Measurements from ENCODE around the gene HAAO.
"Not testable (repeated sequence)": the region's sequence is repeated elsewhere in the genome, so short reads cannot be mapped to it uniquely, and the experiment has no call there.

HAAO gene

DNA sequence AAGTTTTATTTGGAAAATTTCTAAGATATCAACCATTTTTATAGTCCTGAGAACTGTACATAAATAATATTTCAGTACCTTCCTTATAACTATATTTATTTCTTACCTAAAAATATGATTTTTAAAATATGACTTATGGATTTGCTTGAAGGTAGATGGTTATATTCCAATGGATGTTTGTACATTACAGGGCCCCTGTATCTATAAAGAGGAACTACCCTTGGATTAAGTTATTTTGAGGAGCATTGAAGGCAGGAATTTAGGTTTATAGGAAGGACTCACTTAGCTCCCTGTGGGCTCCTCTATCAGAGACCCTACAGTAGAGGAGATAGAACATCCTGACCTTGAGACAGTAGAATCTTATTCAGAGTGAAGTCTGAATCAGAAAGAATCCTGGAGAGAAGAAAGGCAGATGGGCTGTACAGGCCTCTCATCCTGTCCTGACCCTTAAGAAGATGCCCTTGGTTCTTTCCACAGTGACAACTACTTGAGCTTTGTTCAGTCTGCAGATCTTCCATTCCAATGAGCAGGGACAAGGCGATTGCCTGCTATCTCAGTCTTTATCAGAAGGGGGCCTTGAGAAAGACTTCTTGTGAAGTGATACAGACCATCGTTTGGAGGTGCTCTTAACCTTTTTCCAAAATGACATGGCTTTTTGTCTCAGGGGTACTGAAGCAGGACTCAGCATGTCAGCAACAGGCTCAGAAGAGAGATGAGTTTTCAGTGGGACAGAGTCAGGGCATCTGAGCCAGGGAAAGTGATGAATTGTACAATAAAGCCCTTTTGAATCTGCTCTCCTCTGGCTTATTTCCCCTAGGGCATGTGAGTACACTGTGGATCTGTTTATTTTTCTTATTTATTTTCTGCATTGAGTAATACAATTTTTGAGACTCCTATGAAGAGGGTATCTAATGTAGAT lies 49.4 kb downstream of the HAAO start:
- no peak for DNase-seq

DNA sequence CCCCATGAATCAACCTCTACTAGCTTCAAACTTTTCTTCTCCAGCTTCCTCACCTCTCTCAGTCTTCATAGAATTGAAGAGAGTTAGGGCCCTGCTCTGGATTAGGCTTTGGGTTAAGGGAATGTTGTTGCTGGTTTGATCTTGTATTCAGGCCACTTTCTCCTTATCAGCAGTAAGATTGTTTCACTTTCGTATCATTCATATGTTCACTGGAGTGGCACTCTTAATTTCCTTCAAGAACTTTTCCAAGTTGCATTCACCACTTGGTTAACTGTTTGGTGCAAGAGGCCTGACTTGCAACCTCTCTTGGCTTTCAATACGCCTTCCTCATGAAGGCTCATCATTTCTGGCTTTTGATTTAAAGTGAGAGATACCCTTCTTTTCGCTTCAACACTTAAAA lies 51.2 kb downstream of the HAAO start:
- no peak for DNase-seq

DNA sequence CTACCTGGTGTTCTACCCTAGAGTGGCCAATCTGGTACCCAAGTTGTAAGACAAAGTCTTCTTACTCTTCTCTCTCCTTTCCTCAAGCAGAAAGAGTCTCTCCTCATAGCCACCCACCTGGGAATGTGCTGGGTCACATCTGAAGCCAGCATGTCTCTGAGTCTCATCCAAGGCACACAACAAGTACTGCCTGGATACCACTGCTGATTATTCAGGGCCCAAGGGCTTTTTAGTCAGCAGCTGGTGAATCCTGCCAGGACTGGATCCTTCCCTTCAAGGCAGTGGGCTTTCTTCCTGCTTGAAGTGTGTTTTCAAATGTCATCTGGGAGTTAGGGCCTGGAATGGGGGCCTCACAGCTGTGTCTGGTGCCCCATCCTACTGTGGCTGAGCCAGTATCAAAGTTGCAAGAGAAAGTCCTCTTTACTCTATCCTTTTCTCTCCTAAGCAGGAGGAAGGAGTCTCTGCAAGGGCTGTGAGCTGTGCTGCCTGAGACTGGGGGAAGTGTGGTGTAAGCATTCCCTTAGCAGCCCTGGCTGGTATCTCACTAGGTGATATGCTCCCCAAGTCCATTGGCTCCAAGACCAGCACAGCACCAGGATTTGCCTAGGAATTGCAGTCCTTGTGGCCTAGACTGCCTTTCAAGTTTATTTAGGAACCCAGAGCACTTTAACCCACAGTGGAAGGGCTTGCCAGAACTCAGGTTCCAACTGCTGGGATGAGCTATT lies 55.6 kb downstream of the HAAO start:
- DNase-seq, result no peak

DNA sequence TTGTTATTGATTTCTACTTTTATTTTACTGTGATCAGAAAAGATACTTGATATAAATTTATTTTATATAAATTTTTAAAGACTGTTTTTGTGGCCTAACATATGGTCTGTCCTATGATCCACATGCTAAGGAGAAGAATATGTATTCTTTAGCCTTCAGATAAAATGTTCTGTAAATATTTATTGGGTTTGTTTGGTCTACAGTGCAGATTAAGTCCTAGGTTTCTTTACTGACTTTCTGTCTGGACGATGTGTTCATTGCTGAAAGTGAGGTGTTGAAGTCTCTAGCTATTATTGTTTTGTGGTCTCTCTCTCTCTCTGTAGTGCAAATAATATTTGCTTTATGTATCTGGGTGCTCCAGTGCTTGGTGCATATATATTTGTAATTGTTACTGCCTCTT lies 58.5 kb downstream of the HAAO start:
- DNase-seq, result no peak

DNA sequence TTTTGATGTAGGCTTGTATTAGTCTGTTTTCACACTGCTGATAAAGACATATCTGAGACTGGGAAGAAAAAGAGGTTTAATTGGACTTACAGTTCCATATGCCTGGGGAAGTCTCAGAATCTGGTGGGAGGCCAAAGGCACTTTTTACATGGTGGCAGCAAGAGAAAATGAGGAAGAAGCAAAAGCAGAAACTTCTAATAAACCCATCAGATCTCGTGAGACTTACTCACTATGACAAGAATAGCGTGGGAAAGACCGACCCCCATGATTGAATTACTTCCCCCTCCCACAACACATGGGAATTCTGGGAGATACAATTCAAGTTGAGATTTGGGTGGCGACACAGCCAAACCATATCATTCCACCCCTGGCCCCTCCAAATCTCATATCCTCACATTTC lies 61.1 kb downstream of the HAAO start:
- DNase-seq, result not testable (repeated sequence)

DNA sequence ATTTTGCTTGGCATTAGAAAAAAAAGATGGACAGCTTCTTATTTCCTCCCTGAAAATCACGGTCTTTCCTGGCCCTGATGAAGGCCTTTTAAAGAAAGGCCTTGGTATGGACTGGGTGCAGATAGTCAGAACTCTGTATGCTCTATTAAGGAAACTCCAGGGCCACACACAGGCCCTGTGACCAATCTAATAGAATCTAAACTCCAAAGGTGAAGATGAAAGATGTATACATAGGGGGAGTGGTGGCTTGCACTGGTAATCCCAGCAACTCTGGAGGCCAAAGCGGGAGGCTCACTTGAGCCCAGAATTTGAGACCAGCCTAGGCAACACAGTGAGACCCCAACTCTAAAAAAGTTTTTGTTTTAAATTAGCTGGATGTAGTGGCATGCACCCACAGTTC lies 65.7 kb downstream of the HAAO start:
- DNase-seq, result no peak

DNA sequence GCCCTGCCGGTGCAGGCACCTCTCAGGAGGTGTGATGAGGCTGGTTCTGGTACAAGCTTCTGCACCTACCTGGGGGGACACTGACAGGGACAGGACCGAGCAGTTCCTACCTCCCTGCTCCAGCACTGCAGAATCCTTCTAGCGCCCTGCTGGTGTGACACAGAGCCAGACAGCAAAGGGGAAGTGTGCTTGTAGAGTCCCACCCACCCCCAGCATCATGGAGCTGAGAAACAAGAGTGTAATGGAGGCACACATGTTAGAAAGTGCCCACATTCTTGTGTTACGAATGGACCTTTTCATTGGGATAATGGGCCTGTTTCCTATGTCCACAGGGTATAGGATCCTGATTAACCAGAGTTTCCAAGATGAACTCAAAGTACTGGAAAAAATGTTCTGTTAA lies 66.7 kb downstream of the HAAO start:
- DNase-seq, result no peak

DNA sequence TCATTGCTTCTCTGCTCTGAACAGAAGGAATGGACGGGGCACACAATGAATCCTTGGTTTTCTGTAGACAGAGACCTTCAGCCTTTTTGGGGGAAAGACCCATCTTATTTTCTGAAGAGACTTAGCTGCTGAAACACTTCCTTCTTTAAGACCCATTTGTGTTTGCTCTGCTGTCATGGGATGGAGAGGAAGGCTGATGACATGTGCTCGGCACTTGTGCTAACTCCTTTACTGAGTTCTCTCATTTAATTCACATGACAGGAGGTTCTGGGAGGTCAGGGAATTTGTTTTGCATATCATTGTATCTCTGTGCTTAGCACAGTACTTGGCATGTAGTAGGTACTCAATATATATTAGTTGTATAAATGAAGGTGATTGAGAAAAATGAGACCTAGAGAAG lies 67.5 kb downstream of the HAAO start:
- no peak for DNase-seq

DNA sequence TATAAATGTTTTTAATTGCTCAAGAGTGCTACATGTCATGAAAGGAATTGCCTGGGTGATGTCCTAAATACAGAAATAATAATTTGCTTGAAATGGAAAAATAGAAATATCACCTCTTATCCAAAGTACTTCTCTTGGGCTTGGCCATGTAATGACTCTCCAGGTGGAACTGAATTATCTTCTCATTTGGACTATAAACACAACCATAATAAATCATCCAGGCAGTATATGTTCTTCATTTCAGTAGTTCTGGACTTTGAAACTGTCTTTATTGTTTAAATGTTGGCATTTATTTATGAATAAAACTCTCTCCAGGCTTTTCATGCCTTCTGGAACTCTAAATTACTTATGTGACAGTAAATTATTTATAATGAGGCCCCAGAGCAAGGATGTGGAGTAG lies 68.9 kb downstream of the HAAO start:
- DNase-seq, result no peak

DNA sequence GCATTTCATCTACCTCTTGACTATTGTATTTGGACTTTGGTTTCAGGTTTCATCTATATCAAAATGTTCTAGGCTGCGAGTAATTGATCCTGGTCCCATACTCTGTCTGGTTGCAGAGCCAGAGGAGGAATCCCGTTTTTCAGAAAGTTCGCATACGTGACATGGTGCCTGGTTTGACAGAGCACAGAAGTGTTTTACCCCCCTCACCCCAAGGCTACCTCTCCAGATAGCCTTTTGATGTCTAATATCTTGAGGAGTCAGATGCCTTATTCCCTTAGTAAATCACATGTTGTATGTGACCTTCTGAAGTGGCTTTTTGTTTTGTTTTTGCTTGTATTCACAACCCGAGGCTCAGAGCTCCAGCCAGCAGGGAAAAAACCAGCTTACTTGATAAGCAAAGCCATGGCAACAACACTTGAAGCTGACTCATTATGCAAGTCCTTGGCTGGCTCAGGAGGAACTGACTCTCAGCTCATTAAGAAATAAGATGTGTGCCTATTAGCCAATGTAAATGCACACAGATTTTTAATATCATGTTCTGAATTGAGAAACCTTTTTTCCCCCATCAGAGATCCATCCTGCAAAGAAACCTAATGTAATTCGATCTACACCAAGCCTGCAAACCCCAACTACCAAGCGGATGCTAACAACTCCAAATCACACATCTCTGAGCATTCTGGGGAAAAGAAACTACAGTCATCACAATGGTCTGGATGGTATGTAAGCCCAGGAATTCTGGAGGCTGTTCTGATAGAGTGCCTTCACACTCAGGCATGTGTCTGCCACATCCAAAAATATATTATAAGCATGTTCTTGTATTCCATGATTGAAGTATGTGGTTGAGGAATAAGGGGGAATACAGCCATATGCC lies 69.8 kb downstream of the HAAO start:
- DNase-seq, result peak; percentile 81

DNA sequence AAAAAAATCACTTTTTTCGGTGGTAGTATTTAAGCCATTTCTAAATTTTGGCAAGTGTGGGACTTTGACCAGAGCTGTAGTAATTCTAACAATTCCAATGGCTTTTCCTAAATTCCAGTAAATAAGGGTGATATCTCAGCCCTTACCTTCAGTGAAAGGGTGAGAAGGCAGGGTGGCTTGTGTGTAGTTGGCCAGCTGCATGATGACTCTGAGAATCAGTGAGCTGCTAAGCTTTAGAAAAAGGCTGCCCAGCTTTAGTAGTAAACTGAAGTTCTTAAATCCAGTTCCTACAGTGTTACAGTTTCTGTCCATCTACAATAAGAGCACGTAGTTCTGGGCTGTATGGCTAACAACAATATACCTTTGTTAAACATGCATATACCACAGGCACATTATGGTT lies 70.5 kb downstream of the HAAO start:
- no peak for DNase-seq

All from NCI-H226 (cell line).